K562 (cell line): ENCODE results near the gene TSEN34. TPM values are rescaled to one million over a fixed set of nuclear protein-coding genes. Genes with fewer than 3 reads are reported as not detected.

Source experiments
- ADNP ChIP-seq: fragments of 200-800 bp; sonication (Bioruptor generic); IDR thresholded peaks from 2 replicates; pipeline ENCODE4 v1.6.1; 2016; ENCODE audit warnings: missing genetic modification characterization, missing compliant biosample characterization
- BACH1 ChIP-seq: fragments of 200-800 bp; sonication (Bioruptor generic); IDR thresholded peaks from 2 replicates; pipeline ENCODE4 v1.6.1; 2016; ENCODE audit warnings: missing genetic modification characterization, missing compliant biosample characterization
- BMI1 ChIP-seq: fragments of 150-350 bp; IDR thresholded peaks from 2 replicates; pipeline ENCODE4 v1.6.1; 2014; ENCODE audit warnings: low read length
- ELF1 ChIP-seq: fragments of 200-800 bp; sonication (Bioruptor generic); IDR thresholded peaks from 2 replicates; pipeline ENCODE4 v1.6.1; 2016; ENCODE audit warnings: missing genetic modification characterization, missing compliant biosample characterization
- ESRRB ChIP-seq: fragments of 250-450 bp; sonication (Bioruptor Pico); IDR thresholded peaks from 2 replicates; pipeline ENCODE4 v1.5.0; 2020; ENCODE audit warnings: mild to moderate bottlenecking, moderate library complexity, borderline replicate concordance
- HDAC3 ChIP-seq: fragments of 450-650 bp; IDR thresholded peaks from 2 replicates; pipeline ENCODE4 v1.6.1; 2018; ENCODE audit warnings: borderline replicate concordance, mild to moderate bottlenecking, moderate library complexity; ENCODE audit not compliant: partially characterized antibody
- MTF1 ChIP-seq: fragments of 250-450 bp; sonication (Bioruptor Pico); IDR thresholded peaks from 2 replicates; pipeline ENCODE4 v1.9.0; 2021; ENCODE audit warnings: moderate library complexity, mild to moderate bottlenecking, inconsistent platforms, borderline replicate concordance
- PTTG1 ChIP-seq: fragments of 450-650 bp; IDR thresholded peaks from 2 replicates; pipeline ENCODE4 v1.6.1; 2016; ENCODE audit warnings: low read depth, mild to moderate bottlenecking, missing genetic modification characterization, missing compliant biosample characterization
- SMARCE1 ChIP-seq: fragments of 450-650 bp; IDR thresholded peaks from 2 replicates; pipeline ENCODE4 v1.7.1; 2016; ENCODE audit warnings: mild to moderate bottlenecking
- XRCC3 ChIP-seq: fragments of 450-650 bp; IDR thresholded peaks from 2 replicates; pipeline ENCODE4 v1.6.1; 2017; ENCODE audit warnings: mild to moderate bottlenecking, moderate library complexity
- ZBTB8A ChIP-seq: fragments of 450-650 bp; IDR thresholded peaks from 2 replicates; pipeline ENCODE4 v1.6.1; 2018; ENCODE audit warnings: mild to moderate bottlenecking, moderate library complexity; ENCODE audit not compliant: partially characterized antibody
- ZFPM2 ChIP-seq: fragments of 250-450 bp; sonication (Bioruptor Pico); IDR thresholded peaks from 2 replicates; pipeline ENCODE4 v1.5.1; 2022; ENCODE audit warnings: mild to moderate bottlenecking
- ZKSCAN3 ChIP-seq: fragments of 250-450 bp; sonication (Bioruptor Pico); IDR thresholded peaks from 2 replicates; pipeline ENCODE4 v1.4.0; 2020
- ZNF589 ChIP-seq: fragments of 200-800 bp; sonication (Bioruptor generic); IDR thresholded peaks from 2 replicates; pipeline ENCODE4 v1.6.1; 2016; ENCODE audit warnings: low read depth, missing genetic modification characterization, missing compliant biosample characterization
- ZNF778 ChIP-seq: fragments of 450-650 bp; formaldehyde crosslinking; IDR thresholded peaks from 2 replicates; pipeline ENCODE4 v1.4.0; 2020; ENCODE audit warnings: mild to moderate bottlenecking, moderate library complexity
- polyA plus RNA-seq, 8 experiments: library from polyadenylated mRNA; depleted of rRNA in 4 of 8; stranded (reverse) in 5 of 8; unstranded in 3 of 8; fragments of >200 nt; fragmentation: Nextera tagmentation in 2 of 8; fragmentation: Illumina TruSeq in 1 of 8; extraction: Ambion mirVana in 2 of 8; extraction: Trizol in 1 of 8; gene quantifications; 2 replicates each; pipeline versions ENCODE4 v1.2.1 to v1.2.3, GENCODE V29; 2011 to 2014; ENCODE audit warnings: inconsistent platforms in 1 of 8, missing spikeins in 1 of 8
- total RNA-seq, 7 experiments: library from RNA; depleted of rRNA in 6 of 7; stranded (reverse); fragments of >200 nt in 6 of 7; fragmentation: Illumina TruSeq in 2 of 7; extraction: Trizol in 2 of 7; gene quantifications; 2 replicates each; pipeline versions ENCODE4 v1.2.1 to v1.2.3, GENCODE V29; 2011 to 2021; ENCODE audit warnings: low replicate concordance in 1 of 7
- TF ChIP-seq, protein P1 (sequence below): fragments of 250-450 bp; sonication (Bioruptor Pico); IDR thresholded peaks from 2 replicates; pipeline ENCODE4 v1.4.0; 2020; ENCODE audit warnings: mild to moderate bottlenecking
- TF ChIP-seq, protein P2 (sequence below): sonication (generic); formaldehyde crosslinking; IDR thresholded peaks from 2 replicates; pipeline ENCODE4 v1.8.1; 2023; ENCODE audit warnings: mild to moderate bottlenecking, missing genetic modification reagents, moderate library complexity
- TF ChIP-seq, protein P3 (sequence below): fragments of 250-450 bp; sonication (Bioruptor Pico); IDR thresholded peaks from 2 replicates; pipeline ENCODE4 v1.4.0; 2020; ENCODE audit warnings: borderline replicate concordance
- TF ChIP-seq, protein P4 (sequence below): IDR thresholded peaks from 2 replicates; pipeline ENCODE4 v1.6.1; 2012; ENCODE audit warnings: low read depth, low read length, improper control_type of control experiment, borderline replicate concordance

TSEN34 gene
- total and polyA plus RNA-seq, 9 of the 15 experiments (the other 6 are each of a cell fraction or from before 2014, with no cell fraction given), result 3.1 to 57.6 (median 29.5) TPM

DNA sequence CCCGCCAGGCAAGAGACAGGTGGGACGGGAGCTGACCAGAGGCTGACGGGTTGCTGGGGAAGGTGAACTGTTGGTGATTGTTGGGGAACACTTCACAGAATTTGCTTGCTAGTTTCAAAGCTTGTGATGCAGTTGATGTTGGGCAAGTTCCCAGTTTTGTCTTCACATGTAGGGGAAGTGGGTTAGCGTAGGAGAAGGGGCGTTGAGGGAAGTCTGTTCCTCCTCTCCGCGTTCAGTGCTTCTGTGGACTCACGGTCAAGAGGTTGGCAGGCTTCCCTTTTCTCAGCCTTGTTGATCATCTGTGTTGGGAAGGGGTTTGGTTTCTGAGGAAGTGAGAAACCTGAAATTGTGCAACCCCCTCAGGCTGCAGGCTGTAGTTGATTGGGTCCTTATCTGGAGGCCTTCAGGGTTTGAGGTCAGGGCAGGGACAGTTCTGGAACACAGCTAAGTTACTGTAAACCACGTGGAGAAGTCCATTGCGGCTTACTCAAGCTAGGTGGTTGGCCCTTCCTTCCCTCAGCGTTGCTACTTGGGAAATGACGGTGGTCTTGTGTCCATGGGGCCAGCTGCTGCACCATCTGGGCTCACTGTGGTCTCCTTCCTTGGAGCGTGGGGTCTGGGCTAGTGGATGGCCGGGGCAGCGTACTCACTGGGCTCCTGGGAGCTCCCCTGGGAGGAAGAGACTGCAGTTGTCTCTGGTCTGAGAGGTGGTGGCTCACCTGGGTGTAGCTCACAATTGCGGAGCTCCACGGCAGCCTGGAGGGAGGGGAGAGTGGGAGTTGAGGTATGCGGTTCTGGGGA lies 17.1 kb downstream of the TSEN34 start (continued):
- TF ChIP-seq, protein P1, sequence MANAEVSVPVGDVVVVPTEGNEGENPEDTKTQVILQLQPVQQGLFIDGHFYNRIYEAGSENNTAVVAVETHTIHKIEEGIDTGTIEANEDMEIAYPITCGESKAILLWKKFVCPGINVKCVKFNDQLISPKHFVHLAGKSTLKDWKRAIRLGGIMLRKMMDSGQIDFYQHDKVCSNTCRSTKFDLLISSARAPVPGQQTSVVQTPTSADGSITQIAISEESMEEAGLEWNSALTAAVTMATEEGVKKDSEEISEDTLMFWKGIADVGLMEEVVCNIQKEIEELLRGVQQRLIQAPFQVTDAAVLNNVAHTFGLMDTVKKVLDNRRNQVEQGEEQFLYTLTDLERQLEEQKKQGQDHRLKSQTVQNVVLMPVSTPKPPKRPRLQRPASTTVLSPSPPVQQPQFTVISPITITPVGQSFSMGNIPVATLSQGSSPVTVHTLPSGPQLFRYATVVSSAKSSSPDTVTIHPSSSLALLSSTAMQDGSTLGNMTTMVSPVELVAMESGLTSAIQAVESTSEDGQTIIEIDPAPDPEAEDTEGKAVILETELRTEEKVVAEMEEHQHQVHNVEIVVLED (CRISPR knock-in tag), result no peak
- TF ChIP-seq BACH1 (tag), result peak; percentile 70; the same call in 1 of the 2 replicates
- TF ChIP-seq ZKSCAN3 (CRISPR knock-in tag), result no peak
- peak; percentile 71 for TF ChIP-seq ELF1 (tag)
- peak; percentile 81; the same call in 1 of the 2 replicates for TF ChIP-seq ESRRB (CRISPR knock-in tag)
- no peak for TF ChIP-seq ZBTB8A
- no peak for TF ChIP-seq ADNP
- TF ChIP-seq, protein P2, sequence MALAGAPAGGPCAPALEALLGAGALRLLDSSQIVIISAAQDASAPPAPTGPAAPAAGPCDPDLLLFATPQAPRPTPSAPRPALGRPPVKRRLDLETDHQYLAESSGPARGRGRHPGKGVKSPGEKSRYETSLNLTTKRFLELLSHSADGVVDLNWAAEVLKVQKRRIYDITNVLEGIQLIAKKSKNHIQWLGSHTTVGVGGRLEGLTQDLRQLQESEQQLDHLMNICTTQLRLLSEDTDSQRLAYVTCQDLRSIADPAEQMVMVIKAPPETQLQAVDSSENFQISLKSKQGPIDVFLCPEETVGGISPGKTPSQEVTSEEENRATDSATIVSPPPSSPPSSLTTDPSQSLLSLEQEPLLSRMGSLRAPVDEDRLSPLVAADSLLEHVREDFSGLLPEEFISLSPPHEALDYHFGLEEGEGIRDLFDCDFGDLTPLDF (CRISPR knock-in tag), result 0 out of 2 replicates have a peak, but pooled peaks have one; percentile 42
- no peak for TF ChIP-seq BMI1
- peak; percentile 88 for TF ChIP-seq HDAC3
- 0 out of 2 replicates have a peak, but pooled peaks have one; percentile 67 for TF ChIP-seq ZFPM2 (CRISPR knock-in tag)
- TF ChIP-seq MTF1, result no peak
- TF ChIP-seq PTTG1 (tag), result no peak
- no peak for TF ChIP-seq ZNF778
- TF ChIP-seq, protein P3, sequence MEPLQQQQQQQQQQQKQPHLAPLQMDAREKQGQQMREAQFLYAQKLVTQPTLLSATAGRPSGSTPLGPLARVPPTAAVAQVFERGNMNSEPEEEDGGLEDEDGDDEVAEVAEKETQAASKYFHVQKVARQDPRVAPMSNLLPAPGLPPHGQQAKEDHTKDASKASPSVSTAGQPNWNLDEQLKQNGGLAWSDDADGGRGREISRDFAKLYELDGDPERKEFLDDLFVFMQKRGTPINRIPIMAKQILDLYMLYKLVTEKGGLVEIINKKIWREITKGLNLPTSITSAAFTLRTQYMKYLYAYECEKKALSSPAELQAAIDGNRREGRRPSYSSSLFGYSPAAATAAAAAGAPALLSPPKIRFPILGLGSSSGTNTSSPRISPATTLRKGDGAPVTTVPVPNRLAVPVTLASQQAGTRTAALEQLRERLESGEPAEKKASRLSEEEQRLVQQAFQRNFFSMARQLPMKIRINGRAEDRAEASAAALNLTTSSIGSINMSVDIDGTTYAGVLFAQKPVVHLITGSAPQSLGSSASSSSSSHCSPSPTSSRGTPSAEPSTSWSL (CRISPR knock-in tag), result no peak
- TF ChIP-seq XRCC3, result no peak
- TF ChIP-seq SMARCE1, result peak; percentile 91; the same call in 1 of the 2 replicates
- peak; percentile 82; the same call in 1 of the 2 replicates for TF ChIP-seq ZNF589 (CRISPR knock-in tag)
- TF ChIP-seq, protein P4, sequence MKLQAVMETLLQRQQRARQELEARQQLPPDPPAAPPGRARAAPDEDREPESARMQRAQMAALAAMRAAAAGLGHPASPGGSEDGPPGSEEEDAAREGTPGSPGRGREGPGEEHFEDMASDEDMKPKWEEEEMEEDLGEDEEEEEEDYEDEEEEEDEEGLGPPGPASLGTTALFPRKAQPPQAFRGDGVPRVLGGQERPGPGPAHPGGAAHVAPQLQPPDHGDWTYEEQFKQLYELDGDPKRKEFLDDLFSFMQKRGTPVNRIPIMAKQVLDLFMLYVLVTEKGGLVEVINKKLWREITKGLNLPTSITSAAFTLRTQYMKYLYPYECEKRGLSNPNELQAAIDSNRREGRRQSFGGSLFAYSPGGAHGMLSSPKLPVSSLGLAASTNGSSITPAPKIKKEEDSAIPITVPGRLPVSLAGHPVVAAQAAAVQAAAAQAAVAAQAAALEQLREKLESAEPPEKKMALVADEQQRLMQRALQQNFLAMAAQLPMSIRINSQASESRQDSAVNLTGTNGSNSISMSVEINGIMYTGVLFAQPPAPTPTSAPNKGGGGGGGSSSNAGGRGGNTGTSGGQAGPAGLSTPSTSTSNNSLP, result no peak
